HG03060 (cell line): ENCODE results near the gene FURIN.
"Not testable (repeated sequence)": the region's sequence is repeated elsewhere in the genome, so short reads cannot be mapped to it uniquely, and the experiment has no call there.

Experiments used
- ATAC-seq: cut with Tn5 transposase; IDR thresholded peaks from one replicate; pipeline ENCODE4 v1.9.1; 2021; ENCODE audit warnings: low read depth, moderate number of reproducible peaks; ENCODE audit not compliant: unreplicated experiment

The FURIN gene

DNA sequence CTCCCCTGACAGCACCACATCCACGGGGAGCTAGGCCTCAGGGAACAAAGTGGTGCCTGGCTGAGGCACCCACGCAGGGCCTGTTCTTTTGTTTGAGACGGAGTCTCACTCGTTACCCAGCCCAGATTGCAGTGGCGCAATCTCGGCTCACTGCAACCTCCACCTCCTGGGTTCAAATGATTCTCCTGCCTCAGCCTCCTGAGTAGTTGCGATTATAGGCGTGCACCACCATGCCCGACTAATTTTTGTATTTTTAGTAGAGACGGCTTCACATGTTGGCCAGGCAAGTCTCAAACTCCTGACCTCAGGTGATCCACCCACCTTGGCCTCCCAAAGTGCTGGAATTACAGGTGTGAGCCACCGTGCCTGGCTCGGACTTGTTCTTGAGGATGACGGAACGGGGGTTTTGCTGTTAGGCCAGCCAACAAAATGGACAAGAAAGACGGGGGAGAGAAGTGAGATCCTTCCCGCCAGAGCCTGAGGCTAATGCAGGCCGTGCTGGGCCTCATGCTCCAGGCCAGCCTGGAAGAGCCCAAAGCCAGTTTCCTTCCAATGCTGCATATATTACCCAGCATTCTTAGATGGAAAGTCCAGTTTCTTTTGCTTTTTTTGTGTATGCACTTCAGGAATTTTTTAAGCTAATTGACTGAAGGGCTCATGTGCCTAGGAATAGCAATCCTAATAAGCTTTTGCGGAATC lies 28.1 kb upstream of the FURIN start:
- no peak for ATAC-seq

DNA sequence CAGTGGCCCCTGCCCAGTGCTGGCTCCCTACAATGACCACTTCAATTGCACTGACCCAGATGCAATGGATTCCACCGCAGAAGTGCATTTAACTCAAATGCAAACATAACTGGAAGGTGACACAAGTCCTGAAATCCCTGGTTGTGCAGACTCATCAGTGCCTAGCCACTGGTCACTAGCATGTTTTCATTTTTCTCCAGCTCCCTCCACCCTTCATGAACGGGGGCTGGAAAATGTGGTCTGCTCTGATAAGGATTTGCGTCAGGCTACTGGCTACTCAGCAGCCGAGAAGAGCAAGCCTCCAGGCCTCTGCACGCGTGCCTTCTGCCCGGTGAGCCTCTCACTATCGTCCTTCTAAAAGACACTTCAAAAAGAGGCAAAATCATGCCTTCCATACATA lies 27.4 kb upstream of the FURIN start:
- no peak for ATAC-seq

DNA sequence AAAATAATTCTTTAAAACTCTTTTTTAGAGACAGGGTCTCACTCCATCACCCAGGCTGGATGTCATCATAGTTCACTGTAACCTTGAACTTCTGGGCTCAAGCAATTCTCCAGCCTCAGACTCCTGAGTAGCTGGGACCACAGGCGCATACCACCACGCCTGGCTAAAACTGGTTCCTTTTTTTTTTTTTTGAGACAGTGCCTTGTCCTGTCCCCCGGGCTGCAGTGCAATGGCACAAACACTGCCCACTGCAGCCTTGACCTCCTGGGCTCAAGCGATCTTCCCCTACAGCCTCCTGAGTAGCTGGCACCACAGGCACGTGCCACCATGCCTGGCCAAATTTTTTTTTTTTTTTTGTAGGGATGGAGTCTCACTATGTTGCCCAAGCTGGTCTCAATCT lies 23.7 kb upstream of the FURIN start:
- no peak for ATAC-seq

DNA sequence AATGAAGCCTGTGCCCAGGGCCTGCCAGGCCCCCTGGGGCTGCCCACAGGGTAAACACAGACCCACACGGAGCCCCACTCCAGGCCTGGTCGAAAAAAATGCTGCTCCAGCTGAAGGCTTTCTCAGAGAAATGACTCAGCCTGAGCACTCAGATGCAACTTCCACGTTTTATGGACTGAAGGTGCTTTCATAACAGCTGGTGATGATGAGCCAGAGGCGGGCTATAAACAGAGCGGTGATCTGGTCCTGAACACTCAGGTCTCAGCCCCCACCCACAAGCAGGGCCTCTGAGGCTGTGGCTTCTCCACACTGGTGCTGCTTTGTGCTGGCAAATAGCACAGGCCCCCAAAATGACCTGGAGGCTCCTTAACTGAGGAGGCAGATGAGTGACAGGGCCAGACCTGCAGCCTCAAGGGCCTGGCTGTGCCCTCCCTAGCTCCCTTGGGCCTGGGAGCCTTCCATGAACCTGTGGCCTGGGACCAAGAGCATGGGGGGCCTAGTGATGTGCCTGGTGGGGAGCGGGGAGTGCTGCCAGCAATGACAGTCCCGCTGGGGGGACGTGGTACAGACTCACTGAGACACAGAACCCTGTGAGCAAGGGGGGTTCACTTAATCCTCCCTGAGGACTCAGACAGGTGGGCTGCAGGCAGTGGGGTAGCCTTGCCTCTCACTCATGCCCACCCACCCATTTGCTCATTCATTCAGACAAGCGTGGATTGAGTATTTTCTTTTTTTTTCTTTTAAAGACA lies 23.0 kb upstream of the FURIN start:
- peak; percentile 84 for ATAC-seq

DNA sequence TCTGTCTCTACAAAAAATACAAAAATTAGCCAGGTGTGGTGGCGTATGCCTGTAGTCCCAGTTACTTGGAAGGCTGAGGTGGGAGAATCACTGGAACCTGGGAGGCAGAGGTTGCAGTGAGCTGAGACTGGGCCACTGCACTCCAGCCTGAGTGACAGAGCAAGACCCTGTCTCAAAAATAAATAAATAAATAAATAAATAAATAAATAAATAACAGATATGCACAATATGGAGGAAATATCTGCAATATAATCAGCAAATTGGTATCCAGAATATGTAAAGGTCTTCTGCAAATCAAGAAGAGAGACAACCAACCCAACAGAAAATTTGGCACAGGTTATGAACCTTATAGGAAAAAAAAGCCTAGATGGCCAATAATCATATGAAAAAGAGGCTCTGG lies 19.0 kb upstream of the FURIN start:
- ATAC-seq: not testable (repeated sequence)

DNA sequence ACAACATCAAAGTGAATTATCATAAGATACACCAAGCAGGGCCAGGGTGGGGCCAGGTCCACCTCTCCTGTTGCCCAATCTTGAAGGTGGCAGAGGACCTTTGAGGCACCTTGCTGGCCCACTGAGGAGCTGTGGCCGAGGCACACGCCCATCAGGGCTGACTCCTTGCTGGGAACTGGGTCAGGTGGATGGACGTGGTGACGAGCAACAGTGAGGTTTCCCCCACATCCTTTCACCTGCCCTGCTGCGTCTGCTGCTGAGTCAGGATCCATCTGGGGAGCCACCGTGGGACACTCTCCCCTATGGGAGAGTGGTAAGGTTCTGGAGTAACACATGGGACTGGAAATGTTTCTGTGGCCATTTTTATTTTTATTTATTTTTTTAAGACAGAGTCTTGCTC lies 17.3 kb upstream of the FURIN start:
- ATAC-seq: no peak

DNA sequence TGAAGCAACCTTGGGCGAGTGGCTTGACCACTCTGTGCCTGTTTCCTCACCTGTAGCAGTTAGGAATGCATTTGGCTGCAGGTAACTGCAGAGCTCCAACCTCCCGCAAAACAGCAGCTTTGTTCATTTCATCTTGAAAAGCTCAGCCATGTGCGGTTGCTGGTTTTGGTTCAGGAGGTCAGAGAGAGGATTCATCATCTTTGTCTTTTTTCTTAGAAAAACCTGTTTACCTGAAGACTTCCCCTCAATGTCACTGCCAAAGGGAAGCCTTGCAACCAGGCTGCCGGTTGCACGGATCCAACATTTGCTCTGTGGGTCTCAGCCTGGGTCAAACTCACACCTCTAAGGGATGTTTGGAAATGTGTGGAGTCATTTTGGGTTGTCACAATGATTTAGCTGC lies 16.4 kb upstream of the FURIN start:
- ATAC-seq: no peak

DNA sequence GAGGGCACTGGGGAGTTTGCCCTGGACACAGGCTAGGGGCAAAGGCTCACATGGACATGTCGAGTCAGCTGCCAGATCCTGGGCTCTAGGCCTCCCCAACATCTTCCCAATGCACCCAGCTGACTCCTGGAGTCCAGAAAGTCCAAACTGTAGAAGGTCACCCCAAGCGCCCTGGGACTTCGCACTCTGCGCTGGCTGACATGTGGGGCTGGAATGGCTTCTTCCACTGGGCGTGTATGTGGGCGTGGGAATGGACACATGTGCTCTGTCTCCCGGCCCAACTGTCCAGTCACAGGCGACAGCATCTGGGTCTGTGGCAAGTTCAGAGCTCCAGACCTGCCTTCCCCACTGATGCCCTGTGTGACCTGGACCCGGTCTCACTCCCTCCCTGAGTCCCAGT lies 13.2 kb upstream of the FURIN start:
- ATAC-seq: no peak

DNA sequence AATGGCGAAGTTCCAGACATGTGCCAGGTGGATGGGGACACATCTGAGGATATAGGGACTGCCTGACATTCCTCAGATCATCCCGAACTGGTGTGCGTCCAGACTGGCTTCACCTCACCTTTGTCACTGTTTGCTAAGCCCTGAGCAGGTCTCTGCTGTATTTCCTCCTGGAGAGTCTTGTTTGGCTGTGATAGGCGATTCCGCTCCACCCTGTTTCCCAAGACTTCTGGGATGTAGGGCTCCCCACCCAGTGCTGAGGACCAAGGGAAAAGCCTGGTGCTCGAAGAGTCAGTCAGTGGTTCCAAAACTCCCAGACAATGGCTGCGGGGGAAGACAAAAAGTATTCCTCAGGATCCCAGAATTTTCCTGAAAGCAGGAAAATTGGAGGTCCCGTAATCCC lies 11.1 kb upstream of the FURIN start:
- ATAC-seq: no peak

DNA sequence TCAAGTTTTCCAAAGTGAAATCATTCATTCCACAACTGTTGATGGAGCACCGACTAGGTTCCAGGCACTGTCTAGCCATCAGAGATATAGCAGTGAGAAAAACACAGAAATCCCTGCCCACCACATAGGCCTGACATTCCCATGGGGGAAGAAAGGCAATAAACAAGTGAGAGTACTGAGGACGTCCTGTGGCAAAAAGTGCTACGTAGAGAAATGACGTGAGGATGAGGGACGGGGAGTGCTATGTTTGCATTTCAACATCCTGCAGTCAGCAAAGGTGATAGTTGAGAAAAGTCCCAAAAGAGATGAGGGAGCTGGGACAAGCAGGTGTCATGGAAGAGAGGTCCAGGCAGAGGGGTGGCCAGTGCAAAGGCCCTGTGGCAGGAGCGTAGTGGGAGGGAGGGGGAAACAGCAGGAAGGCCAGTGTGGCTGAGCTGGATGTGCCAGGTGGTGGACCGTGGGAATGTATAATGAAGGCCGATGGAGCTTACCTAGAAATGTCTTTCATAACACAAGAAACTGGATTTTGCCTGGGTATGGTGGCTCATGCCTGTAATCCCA lies 10.4 kb upstream of the FURIN start:
- ATAC-seq: no peak

DNA sequence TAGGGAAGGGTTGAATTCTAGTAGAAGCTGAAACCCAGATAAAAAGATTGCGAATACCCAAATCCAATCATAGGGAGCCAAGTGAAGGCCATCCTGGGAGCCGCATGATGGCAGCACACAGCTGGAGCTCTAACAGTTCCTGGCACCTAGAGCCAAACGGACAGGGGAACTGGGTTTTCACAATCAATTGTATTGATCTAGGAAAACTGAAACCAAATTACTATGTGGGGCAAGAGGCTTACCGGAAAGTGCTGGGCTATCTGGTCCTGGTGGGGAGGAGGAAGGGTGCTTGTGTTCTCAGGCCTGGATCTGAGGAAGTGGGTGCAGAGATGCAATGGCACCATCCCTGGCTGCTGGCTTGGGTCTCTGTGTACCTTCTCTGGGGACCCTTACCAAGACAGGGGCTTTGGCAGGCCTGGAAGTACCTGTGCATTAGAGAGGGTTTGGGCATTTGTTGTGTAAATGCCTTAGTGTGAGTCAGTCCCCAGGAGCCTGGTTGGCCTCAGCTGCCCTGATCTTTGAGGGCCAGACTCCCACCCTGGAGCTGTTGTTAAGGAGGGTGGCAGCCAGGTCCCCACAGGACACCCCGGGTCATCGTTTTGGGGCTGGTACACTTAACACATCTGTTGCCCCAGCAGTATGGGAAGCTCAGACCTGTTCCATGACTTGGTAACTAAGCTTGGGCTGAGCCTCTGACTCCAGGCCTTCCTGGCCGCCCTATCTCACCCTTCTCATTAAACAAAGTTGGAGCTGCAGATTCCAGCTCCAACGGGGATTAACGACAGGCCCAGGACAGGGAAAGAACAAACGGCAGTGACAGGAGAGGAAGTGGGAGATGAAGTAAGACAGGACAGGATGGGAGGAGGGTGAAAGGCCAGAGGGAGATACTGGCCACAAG lies 8.9 kb upstream of the FURIN start:
- ATAC-seq: no peak

DNA sequence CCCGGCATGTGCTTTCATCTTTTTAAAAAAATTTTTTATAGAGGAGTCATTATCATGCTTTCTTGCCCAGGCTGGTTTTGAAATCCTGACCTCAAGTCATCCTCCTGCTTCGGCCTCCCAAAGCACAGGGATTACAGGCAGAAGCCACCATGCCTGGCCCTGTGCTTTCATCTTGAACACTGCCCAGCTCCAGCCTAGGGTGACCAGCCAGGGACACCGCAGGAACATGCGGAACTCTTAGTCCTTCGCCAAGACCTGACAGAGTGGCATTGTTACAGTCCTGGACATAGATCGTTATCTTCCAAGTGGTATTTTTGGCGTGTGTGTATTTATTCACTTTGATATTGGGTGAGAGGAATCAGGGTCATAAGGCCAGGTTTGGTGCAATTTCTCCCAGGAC lies 7.9 kb upstream of the FURIN start:
- no peak for ATAC-seq

DNA sequence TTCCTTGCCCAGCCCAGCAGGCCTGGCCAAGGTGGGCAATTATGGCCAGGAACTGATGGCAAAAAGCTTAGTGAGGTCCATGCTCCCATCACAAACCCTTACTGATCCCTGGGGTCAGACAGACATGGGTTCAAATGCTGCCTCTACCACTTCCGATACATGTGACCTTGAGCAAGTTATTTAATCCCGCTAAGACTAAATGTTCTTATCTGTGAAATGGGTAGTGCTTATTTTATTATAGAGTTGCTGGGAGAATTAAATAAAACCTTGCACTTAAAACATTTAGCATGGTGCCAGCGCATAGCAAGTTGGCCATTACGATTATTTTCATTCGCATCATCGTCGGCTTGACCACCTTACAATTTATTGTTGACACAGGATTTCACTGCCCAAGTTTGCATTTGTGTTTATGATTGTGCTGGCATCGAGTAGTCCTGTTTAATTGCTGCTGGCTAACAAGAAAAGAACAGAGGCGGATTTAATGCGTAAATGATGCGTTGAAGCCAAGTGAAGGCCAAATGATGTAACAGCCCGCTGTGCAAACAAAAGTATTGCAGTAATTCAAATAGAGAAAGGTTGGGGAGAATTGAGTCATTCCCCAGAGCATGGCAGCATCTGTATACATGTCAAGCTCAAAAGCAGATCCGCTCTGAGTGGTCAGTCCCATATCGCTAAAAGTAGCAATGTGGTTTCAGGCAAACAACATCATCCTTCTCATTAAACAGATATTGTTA lies 7.3 kb upstream of the FURIN start:
- no peak for ATAC-seq

DNA sequence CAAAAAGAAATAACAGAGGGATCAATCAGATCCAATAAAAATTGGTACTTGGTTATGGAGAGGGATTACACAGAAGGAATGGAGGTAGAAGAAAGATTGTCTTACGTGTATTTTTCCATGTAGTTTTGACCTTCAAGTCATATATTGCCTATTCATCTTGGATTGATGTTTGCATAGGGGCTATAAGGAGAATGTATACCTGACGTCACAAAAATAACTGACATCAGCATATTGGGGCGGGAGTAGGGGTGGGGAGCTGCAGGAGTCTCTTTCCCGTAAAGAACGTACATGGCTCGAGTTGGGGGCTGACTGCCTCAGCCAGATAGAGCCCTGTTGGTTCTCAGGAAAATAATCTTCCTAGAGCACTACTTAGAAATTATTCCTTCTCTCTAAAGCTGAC lies 5.9 kb upstream of the FURIN start:
- no peak for ATAC-seq

DNA sequence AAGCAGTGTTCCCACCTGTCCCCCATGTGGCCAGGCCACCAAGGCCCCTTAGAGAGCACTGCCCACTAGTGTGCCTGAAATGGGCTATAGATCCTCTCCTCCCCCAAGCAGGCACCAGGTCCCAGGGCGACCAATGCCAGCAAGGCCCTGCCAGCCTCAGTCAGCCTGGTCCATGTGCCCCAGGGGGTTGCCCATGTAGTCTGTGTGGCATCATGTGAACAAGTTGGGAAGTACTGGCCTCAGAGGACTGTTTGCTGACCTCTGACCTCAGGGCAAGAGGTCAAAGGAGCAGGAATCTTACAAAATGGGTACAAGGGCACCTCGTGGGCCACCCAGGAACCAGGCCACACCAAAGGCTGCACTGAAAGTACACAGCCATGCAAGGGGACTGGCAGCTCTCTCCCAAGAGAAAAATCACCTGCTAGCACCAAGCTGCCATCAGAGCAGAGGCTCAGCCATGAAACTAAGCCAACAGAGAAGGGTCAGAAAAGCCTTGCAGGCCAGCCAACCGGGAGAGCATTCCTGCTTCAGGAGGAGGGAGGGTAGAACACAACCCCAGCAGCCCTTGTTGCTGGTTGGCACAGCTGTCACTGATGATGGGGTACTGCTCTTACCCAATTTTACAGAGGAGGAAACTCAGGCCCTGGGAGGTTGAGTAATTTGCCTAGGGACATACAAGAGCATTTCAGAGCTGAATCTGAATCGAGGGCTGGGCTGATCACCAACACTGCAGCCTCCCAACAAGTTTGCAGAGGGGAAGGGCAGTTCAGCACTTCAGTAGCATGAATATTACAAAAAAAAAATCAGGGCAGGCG lies 5.2 kb upstream of the FURIN start:
- ATAC-seq: no peak

DNA sequence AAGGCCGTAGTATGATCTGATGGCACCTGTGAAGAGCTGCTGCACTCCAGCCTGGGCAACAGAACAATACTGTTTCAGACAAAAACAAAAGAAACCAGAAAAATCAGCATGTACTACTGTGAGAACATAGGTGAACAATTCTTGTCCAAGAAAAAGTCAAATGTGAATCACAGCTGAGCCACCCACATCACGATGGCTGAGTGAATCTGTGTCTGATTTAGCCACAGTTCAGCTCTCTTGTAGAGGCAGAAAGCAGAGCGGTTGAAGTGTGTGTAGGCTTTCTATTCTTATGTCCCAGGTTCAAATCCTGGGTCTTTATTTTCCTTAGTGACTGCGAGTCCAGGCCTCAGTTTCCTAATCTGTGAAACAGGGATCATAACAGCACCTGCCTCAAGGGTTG lies 4.4 kb upstream of the FURIN start:
- no peak for ATAC-seq

DNA sequence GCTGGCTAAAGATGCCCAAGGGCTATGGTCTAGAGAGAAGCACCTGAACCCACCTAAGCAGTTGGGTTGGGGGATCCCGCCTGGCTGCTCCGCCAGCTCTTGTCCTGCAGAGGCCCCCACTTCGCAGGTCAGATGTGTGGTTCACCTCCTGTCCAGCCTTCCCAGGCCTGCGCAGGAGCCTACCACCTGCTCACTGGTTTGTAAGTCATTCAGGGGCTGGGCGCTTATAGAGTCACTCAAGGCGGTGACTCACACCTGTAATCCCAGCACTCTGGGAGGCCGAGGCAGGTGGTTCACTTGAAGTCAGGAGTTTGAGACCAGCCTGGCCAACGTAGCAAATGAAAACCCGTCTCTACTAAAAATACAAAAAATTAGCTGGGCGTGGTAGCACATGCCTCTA lies 3.9 kb upstream of the FURIN start:
- no peak for ATAC-seq

DNA sequence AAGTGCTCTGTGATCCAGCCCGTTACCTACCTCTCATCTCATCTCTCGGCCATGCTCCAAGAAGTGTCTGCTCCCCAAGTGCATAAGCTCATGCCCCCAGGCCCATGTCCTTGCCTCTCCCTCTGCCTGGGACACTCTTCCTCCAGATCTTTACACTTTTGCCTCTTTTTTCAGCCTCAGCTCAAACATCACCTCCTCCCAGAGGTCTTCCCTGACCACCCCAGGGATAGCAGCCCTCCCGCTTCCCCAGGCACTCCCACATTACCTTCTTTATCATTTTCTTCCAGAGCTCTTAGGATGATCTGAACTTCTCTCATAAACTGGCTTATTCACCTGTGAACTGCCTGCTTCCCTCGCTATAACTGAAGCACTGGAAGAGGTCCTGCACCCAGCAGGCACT lies 2.7 kb upstream of the FURIN start:
- no peak for ATAC-seq

DNA sequence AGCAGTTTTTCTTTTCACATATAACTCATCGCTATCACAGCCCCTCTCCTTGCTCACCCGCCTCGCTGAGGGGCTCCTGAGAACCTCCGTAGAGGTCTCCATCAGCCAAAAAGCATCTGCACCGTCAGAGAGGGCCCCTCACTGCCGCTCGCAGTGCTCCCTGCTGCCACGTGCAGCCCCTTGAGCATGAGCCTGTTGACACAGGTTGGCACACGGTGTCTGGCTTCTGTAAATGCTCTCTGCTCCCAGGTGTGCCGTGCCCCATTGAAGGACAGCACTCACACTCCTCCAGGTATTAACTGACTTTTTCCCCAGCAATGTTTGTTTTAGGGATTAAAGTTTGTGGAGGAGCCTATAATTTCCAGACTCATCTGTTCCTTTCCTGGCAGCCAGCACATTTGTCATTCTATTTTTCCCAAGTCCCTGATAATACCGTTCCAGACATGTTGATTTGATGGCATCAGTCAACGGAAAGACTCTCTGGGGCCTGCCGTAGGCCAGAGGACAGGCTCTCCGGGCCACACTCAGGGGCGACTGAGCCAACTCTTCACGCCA lies 2.1 kb upstream of the FURIN start:
- ATAC-seq: no peak
